VCaP (cell line): ENCODE measurements around the gene ZEB2.
A peak's percentile ranks its signal among the peaks of the same experiment; 100 is the strongest.

ENCODE experiments used
- H3K27ac ChIP-seq: fragments of 450-650 bp; 2 replicates; pipeline ENCODE4 v1.5.1; 2017
- TF ChIP-seq, protein P1 (sequence below): fragments of 450-650 bp; conservative IDR thresholded peaks from 2 replicates; pipeline ENCODE4 v1.5.1; 2017; ENCODE audit warnings: mild to moderate bottlenecking, moderate library complexity

Gene ZEB2

DNA sequence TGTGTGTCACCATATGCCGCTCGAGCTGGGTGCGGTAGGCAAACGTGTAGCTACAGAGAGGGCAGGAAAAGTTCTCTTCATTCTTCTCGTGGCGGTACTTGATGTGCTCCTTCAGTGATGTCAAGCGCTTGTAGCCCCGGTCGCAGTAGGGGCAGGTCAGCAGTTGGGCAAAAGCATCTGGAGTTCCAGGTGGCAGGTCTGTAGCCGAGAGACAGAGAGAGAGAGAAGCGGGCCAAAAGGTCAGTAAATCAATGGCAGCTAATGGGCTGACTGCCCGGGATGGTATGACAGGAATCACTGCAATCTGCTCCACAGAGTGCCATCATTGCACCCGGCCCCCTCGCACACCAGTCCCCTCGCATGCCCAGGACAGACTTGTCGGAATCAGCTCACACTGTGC is 116.0 kb downstream of the ZEB2 start:
- TF ChIP-seq, protein P1, sequence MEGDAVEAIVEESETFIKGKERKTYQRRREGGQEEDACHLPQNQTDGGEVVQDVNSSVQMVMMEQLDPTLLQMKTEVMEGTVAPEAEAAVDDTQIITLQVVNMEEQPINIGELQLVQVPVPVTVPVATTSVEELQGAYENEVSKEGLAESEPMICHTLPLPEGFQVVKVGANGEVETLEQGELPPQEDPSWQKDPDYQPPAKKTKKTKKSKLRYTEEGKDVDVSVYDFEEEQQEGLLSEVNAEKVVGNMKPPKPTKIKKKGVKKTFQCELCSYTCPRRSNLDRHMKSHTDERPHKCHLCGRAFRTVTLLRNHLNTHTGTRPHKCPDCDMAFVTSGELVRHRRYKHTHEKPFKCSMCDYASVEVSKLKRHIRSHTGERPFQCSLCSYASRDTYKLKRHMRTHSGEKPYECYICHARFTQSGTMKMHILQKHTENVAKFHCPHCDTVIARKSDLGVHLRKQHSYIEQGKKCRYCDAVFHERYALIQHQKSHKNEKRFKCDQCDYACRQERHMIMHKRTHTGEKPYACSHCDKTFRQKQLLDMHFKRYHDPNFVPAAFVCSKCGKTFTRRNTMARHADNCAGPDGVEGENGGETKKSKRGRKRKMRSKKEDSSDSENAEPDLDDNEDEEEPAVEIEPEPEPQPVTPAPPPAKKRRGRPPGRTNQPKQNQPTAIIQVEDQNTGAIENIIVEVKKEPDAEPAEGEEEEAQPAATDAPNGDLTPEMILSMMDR: no peak
- H3K27ac ChIP-seq: no peak overlapping the region

DNA sequence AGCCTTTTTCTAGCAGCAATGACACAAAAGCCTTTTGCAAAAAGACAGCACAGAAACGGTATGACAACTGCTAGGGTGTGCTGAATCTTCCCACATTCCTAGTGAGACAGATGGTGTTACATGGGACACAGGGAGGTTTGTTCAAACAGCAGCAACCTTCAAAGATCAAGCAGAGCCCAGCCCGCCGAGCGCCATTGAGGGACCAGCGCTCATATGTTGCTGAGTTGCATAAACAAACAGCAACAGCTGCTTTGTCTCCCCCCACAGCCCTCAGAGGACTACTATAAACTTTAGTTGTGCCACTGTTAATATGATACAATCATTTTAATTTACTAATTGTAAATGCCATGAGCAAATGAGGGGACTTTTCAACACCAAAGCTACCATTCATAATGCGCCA is 117.7 kb downstream of the ZEB2 start:
- TF ChIP-seq, protein P1: no peak
- H3K27ac ChIP-seq: no peak overlapping the region

DNA sequence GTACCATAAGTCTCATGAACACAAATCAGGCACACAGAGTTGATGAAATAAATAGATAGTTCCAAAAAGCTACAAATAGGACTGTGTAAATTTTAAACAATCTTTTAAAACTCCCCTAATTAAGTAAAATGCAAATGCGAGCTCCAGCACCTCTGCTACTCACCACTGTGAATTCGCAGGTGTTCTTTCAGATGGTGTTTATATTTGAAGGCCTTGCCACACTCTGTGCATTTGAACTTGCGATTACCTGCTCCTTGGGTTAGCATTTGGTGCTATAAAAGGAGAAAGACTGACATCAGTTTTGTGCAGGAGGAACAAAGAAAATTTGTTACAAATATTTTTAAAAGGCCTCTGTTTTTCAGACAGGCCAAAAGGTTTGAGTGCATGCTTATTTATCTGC is 118.9 kb downstream of the ZEB2 start:
- H3K27ac ChIP-seq: no peak overlapping the region
- TF ChIP-seq, protein P1: no peak

DNA sequence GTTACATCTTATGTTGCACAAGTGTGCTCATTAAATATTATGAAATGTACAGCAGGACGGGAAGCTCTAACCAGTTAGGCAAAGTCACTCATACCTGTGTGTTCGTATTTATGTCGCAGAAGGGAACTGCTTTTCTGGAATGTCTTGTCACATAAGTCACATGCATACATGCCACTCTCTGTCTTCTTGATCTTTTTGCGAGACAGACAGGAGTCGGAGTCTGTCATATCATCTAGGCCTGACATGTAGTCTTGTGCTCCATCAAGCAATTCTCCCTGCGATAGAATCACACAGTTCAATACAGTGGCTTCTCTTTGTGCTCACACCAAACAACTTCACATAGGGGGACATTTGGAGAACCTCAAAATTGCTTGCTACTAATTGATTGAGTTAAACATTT is 123.6 kb downstream of the ZEB2 start:
- H3K27ac ChIP-seq: no peak overlapping the region
- TF ChIP-seq, protein P1: no peak

DNA sequence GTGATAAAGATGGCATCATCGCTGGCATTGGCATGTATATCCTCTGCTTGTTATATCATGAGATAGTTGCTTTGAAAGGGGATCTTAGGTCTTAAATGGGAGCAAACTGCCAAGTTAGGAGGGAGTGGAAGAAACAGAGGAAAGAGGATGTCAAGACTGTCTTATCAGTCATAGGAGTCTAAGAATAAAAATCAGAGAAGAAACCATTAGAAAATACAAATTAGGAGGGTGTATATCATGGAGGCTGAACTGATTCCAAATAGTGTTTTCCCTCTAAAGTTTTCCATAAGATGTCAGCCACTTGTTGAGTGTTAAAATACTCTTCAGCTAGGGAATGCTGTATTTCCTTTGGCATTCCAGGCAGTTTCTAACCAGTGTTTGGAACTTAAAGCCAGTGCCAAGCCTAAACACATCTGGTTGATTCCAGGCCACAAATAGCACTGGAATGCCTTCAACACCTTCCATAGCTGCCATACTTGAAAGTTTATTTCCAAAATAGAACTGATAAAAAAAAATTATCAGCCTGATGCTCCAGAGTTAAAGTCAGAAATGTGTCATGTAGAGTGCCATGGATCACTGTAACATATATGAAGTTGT is 129.4 kb downstream of the ZEB2 start:
- no peak overlapping the region for H3K27ac ChIP-seq

DNA sequence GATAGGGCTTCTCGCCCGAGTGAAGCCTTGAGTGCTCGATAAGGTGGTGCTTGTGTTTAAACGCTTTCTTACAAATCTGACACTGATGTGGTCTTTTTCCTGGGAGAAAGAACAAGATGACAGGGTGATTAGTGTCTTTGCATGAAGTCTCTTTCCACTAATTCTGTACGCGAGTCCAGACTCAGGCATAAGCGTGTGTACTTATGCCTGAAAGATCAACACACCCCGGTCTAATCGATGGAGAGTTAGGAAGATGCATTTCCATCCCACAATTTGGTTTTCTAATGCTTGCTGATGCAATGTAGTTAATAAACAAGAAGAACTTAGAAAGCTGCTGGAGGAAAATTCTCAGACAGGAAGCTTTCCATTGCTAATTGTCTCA is 130.0 kb downstream of the ZEB2 start:
- TF ChIP-seq, protein P1: no peak
- H3K27ac ChIP-seq: peak overlapping the region; percentile 70

More for the DNA sequence above, 129.4 kb downstream of the ZEB2 start:
- TF ChIP-seq, protein P1: no peak

DNA sequence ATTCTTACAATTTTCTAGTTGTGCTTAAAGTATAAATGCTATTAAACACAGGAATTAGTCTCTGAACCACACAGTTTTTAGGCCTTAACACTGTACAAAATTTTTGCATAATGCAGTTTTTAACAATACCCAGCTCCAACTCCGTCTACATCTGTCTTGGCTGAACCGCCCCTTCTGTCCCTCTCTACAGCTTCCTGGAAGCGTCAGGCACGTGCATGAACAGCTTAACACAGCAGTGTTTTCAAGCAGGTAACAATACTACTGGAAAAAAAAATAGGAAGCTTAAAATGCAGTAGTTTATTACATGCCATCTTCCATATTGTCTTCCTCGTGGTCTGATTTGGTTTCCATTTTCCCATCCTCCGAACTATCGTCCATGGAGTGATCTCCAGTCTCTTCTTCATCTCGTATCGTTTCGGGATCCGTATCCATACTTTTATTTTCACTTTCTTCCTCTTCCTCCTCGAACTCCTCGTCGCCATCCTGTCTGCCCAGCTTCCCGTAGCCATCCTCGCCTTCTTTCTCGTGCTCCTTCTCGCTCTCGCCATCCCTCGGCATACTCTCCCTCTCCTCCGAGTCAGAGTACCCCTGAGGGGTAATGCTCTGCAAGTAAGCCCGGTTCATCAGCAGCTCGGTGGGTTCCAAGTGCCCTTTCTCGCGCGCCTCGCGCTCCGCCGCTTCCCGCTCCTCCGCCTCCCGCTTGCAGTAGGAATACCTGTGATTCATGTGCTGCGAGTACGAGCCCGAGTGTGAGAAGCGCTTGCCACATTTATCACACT is 130.6 kb downstream of the ZEB2 start:
- TF ChIP-seq, protein P1: no peak
- H3K27ac ChIP-seq: peak overlapping the region; percentile 70
